M059J (cell line): ENCODE results near the gene PTPRN2. TPM values are rescaled to one million over a fixed set of nuclear protein-coding genes. Genes with fewer than 3 reads are reported as not detected.

ENCODE experiments used
- DNase-seq: peaks from one replicate; pipeline ENCODE4 v3.0.0-alpha.2; 2012; ENCODE audit warnings: low read depth
- total RNA-seq: library from RNA; depleted of rRNA; stranded (reverse); fragments of >200 nt; shearing (Covaris generic); gene quantifications from 2 replicates; pipeline ENCODE4 v1.2.3, GENCODE V29; 2014

Gene PTPRN2
- total RNA-seq, 1 experiment from 2014 or later: 2.3 TPM

DNA sequence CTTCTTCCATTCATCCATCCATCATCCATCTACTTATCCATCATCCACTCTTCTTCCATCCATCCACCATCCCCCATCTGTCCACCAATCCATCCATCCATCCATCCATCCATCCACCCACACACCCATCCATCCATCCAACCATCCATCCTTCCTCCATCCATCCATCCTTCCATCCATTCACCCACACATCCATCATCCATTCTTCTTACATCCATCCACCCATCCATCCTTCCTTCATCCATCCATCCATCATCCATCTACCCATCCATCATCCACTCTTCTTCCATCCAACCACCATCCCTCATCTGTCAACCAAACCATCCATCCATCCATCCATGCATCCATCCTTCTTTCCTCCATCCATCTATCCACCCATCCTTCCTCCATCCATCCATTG is 821.5 kb downstream of the PTPRN2 start:
- no peak for DNase-seq

DNA sequence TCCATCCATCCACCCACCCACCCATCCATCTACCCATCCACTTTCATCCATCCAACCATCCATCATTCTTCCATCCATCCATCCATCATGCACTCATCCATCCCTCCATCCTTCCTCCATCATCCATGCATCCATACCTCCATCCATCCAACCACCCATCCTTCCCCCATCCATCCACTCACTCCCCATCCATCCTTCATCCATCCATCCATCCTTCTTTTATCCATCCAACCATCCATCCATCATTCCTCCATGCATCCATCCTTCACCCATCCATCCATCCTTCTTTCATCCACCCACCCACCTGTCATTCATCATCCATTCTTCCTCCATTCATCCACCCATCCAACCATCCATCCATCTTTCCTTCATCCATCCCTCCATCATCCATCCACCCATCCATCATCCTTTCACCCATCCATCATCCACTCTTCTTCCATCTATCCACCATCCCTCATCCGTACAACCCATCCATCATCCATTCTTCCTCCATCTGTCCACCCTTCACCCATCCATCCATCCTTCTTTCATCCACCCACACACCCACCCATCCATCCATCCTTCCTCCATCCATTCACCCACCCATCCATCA is 822.6 kb downstream of the PTPRN2 start:
- no peak for DNase-seq

GRCh38 chr7:157764193-157764592 is 823.4 kb downstream of the PTPRN2 start:
- no peak for DNase-seq

GRCh38 chr7:157763279-157764000 is 824.2 kb downstream of the PTPRN2 start:
- DNase-seq: no peak

DNA sequence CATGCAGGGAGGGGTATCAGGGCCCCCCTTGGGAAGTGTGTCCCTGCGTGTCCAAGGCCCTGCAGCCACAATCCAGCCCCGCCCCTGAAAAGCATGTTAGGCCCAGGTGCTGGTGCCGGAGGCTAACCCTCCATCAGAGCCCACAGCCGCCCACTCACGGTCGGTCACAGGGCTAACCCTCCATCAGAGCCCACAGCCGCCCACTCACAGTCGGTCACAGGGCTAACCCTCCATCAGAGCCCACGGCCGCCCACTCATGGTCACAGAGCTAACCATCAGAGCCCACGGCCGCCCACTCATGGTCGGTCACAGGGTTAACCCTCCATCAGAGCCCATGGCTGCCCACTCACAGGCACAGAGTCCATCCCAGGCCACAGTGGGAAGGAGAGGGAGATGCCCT is 824.8 kb downstream of the PTPRN2 start:
- no peak for DNase-seq

DNA sequence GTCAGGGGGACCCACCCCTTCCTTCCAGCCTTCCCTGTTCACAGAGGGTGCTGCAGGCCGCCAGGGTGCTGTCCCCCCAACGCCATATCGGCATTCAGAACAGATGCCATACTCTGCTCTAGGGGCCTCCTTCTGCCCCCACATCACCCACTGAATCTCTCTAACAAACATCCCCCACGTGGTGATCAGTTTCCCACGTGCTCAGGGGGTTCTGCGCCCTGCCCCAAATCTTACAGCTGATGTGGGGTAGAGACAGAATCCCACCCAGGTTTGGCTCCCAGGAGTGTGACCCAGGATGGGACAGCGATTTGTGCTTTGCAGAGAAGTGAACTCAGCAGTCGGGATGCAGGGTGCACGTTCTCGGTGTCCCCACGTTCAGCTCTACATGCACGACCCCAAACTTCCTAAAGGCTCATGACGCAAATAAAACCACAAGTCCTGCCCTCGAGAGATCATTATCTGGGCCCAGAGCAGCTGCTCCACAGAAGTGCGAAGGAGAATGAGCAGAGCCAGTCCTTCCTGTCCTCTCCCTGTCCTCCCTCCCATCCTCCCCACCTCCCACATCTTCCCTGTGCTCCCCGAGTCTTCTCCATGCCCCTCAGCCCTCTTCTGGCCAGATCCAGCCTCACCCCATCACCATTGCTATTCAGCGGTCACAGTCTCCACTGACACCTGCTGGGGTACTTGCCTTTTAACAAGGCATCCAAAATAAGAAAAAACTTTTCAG is 827.5 kb downstream of the PTPRN2 start:
- DNase-seq: no peak

DNA sequence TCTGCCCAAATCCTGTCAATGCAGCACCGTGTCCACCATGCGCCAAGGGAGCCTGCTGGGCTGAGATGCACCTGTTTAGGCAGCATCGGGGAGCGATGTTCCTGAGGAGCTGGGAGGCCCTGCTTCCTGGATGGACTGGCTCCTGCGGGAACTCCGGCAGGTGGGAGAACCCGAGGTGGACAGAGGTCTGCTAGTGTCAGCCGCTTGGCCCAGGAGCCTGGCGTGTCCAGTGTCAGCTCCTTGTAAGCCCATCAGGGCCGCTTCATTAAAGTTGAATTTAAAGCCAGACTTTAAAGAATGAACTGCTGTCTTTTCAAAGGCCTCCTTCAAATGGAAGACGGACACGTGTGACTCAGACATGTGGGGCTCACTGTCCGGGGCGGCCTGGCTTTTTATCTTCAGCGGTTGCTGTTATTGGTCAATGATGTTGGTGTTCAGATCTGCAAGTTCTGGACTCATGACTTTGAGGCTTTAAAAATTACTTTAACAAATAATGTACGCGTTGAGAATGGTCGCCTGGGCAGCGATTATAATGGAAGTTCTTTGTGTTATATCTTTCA is 828.3 kb downstream of the PTPRN2 start:
- no peak for DNase-seq

GRCh38 chr7:157758468-157759245 is 829.0 kb downstream of the PTPRN2 start:
- no peak for DNase-seq

GRCh38 chr7:157757776-157758467 is 829.7 kb downstream of the PTPRN2 start:
- DNase-seq: no peak

GRCh38 chr7:157757211-157757610 is 830.4 kb downstream of the PTPRN2 start:
- no peak for DNase-seq

- DNase-seq: no peak
Observed at GRCh38 chr7:157755741-157756140, 831.9 kb downstream of the PTPRN2 start.

DNA sequence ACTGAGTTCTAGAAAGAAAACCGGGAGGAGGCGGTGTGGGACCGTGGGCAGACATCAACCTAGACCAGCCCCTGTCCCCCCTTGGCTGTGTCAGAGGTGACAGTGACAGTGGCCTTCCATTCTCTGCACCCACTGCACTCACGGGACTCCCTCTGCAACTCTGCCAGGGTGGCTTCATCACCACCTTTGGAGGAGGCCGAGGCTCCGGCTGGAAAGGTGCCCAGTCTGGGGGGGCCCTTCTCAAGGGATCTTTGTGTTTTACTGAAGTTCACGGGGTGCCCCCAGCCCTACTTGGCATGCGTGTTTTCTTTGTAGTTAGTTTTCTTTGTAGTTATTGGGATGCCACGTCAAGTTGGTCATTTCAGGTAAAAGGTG is 833.2 kb downstream of the PTPRN2 start:
- DNase-seq: no peak

DNA sequence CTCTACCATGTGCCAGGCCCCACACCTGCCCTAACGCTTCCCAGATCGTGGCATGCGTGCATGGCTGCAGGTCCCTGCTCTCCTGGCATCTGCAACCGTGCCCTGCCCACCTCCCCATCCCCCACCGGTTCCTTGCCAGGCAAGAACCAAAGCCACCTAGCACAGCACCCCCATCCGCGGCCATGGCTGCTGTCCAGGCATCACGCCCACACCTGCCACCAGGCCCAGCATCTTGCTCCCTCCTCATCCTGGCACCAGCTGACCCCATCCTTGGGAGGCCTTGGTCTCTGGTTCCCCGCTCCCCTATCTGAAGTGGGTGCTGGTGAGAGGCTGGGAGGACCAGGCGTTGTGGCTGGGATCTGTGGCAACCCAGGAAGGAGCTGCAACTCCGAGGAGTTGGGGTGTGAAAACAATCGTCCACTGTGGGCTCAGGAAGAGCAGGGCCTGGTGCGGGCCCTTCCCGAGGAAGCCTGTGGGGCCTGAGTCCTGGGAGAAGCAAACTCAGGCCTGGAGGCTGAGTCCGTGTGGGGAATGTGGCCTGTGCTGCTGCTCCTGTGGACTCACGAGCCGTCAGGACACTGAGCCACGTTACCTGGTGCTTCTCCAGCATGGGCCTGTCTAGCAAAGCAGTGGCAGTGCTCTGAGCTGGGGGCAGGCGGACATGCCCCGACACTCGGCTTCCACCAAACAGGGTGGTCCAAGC is 833.8 kb downstream of the PTPRN2 start:
- no peak for DNase-seq

- peak; percentile 9 for DNase-seq
Observed at GRCh38 chr7:157752832-157753291, 834.8 kb downstream of the PTPRN2 start.

GRCh38 chr7:157751951-157752673 is 835.5 kb downstream of the PTPRN2 start:
- DNase-seq: no peak

DNA sequence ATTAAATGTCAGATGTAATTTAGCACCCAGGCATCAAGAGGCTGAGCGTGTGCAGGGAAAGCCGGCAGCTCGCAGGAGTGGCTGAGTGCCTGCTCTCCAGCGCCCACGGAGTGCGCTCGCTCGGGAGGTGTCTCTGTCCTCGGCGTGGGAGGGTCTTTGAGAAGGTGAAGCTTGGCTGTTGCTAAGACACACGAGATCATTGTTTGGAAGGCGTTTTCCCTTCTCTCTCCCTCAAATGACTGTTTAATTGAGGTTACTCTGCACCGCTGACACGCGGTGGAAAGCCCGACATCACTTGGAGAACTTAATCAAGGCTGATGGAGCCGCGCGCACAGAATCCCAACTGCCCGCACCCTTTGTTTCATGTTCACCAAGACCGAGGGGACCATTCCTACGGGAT is 836.2 kb downstream of the PTPRN2 start:
- DNase-seq: no peak

GRCh38 chr7:157750291-157750690 is 837.3 kb downstream of the PTPRN2 start:
- DNase-seq: no peak

DNA sequence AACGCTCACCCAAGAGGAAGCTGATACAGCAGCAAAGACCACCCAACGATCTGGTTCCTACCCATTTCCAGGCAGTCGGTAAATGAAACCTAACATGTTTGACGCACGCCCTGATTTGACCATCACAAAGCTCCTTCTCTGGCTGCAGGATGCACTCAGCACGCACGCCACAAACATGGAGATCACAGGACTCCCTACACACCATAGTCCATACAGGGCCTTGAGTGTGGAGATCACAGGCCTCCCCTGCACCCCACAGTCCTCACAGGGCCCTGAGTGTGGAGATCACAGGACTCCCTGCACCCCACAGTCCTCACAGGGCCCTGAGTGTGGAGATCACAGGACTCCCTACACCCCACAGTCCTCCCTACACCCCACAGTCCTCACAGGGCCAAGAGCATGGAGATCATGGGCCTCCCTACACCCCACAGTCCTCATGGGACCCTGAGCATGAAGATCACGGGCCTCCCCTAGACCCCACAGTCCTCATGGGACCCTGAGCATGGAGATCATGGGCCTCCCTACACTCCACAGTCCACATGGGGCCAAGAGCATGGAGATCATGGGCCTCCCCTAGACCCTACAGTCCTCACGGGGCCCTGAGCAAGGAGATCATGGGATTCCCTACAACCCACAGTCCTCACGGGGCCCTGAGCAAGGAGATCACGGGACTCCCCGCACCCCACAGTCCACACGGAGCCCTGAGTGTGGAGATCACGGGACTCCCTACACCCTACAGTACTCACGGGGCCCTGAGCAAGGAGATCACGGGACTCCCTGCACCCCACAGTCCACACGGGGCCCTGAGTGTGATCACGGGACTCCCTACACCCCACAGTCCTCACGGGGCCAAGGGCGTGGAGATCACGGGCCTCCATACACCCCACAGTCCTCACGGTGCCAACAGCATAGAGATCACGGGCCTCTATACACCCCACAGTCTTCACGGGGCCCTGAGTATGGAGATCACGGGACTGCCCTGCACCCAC is 841.6 kb downstream of the PTPRN2 start:
- DNase-seq: no peak
